ENCODE data around the gene KRTCAP2.
"Not testable (repeated sequence)": the region's sequence is repeated elsewhere in the genome, so short reads cannot be mapped to it uniquely, and the experiment has no call there.

KRTCAP2 gene

GRCh38 chr1:155172732-155173477 is at the start of gene KRTCAP2:
KRTCAP2 (minus strand) TSS chr1:155173304; CDS start chr1:155173224, 80 bp downstream.
- DNase-seq: peak; percentile 95 to 96

DNA sequence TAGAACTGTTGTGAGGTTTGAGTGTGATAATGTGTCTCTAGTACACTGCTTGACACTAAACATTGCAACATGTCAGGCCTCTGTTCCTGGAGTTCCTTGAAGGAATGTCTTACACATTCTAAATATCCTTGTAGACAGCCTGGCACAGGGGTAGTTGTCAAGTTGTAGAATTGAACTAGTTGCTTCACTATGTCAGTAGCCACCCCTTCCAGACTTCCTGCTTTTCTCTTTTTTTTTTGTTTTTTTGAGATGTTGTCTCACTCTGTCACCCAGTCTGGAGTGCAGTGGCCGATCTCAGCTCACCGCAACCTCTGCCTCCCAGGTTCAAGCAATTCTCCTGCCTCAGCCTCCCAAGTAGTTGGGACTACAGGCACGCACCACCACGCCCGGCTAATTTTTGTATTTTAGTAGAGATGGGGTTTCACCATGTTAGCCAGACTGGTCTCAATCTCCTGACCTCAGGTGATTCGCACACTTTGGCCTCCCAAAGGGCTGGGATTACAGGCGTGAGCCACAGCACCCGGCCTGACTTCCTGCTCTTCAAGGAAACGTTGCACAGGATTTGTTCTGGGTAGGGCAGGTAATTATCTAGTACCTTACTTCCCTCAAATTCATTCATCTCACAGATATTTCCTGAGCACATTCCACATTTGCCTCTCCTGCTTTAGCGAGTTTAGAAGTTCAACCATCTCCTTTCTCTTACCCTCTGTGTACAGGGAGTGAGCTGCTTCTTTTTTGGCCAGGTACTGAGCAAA is 47.3 kb upstream of the KRTCAP2 start:
- not testable (repeated sequence) for DNase-seq

DNA sequence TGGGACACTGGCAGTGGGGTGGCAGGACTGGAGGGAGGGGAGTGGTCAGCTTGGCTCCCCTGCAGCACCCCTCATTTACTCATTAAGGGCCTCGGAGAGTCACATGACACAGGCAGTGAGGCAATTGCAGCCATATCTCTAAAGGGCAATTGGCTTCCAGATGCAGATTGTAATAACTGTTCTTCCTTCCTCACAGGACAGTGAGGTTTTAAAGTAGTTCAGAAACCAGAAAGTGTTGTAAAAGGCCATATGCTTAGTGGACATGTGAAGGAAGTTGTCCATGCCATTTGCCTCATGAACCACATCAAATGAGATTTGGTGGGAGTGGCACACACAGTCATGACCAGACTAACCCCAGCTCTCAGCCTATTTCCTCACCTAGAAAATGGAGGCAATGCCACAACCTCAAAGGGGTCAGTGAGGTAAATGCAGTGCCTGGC is 46.5 kb upstream of the KRTCAP2 start:
- no peak for DNase-seq

DNA sequence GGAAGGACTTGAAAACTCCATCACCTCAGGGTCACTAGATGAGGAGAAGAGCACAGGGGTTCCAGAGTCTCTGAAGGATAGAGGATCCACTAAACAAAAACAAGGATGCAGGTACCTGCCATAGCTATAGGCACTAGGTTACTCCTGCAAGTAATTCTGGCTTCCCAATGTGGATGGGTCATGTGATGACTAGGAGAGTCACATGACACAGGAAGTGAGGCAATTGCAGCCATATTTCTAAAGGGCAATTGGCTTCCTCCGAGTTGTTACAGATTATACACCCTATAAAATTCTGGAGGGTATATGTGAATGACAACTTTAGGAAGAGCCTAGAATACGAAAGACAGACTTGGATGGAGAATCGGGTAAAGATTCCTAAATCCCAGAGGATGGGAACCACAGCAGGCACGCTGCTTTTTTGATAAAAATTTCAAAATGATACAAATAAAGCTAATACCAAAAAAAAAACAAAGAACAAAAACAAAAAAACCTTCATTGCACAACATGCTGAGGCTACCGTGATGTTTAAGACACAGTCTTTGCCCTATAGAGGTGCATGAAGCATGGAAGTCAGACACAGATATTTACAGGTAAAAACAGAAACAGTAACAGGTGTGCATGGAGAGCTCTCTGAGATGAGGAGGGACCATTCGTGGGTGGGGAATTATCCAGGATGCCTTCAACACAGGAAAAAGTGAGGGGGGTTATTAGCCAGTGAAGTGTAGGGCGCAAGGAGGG is 45.9 kb upstream of the KRTCAP2 start:
- DNase-seq: no peak

GRCh38 chr1:155214702-155215101 is 41.6 kb upstream of the KRTCAP2 start:
- DNase-seq: not testable (repeated sequence)

GRCh38 chr1:155212051-155212440 is 38.9 kb upstream of the KRTCAP2 start:
- DNase-seq: not testable (repeated sequence)

DNA sequence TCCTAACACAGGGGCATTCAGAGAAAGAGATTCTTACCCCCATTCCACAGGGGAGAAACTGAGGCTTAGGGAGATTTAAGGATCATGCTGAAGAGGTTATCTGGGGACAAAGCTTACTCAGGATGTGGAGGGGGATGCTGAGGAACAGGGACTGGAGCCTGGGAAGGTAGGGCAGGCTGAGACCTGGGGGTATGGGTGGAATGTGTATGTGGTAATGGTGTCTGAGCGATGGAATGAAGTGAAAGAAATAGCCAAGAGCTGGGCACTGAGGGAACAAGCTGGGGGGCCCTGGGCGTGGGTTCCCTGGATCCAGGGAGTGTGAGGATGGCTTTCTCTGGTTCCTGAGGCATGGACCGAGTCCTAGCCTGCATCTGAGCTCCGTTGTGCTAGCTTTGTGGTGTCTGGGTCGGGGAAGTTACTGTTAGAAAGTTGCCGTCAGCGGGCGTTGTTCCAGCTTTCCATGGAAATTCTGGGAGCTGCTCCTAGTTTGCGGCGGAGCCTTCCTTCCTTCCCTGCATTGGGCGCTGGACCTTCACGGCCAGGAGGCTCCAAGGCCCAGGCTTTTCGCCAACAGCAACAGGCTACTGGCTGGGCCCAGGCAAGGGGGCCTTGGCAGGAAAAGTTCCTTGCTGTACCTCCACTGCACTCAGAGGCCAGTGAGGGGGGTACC is 38.4 kb upstream of the KRTCAP2 start:
- DNase-seq: not testable (repeated sequence)

- DNase-seq: no peak
Observed at GRCh38 chr1:155210314-155211104, 37.4 kb upstream of the KRTCAP2 start.

DNA sequence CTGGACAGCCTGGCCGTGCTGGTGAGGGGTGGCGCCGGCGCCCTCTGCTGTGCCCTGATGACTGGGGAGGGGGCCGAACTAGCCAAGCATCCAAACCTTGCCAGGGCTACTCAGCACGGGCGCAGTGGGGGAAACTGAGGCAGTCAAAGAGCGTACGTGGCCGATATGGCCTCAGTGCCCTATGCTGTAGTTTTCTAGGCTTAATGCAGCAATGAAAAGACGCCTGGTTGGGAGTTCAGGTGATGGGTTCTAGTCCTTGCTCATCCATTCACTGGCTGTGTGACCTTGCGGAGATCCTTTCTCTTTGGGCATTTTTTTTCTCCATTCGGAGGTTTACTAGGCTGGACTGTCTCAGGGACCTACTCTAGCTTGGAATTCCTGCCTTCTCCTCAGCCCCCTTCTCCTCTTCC is 36.2 kb upstream of the KRTCAP2 start:
- no peak for DNase-seq

- peak; percentile 88 for DNase-seq
Observed at GRCh38 chr1:155208541-155209311, 35.6 kb upstream of the KRTCAP2 start, which contains the start of gene MTX1. MTX1 (plus strand) TSS chr1:155208695; CDS start chr1:155208805, 110 bp downstream.

GRCh38 chr1:155207806-155208540 is 34.9 kb upstream of the KRTCAP2 start, which contains the start of gene THBS3:
THBS3 (minus strand) TSS chr1:155207897; CDS start chr1:155207876, 21 bp downstream.
- no peak for DNase-seq

DNA sequence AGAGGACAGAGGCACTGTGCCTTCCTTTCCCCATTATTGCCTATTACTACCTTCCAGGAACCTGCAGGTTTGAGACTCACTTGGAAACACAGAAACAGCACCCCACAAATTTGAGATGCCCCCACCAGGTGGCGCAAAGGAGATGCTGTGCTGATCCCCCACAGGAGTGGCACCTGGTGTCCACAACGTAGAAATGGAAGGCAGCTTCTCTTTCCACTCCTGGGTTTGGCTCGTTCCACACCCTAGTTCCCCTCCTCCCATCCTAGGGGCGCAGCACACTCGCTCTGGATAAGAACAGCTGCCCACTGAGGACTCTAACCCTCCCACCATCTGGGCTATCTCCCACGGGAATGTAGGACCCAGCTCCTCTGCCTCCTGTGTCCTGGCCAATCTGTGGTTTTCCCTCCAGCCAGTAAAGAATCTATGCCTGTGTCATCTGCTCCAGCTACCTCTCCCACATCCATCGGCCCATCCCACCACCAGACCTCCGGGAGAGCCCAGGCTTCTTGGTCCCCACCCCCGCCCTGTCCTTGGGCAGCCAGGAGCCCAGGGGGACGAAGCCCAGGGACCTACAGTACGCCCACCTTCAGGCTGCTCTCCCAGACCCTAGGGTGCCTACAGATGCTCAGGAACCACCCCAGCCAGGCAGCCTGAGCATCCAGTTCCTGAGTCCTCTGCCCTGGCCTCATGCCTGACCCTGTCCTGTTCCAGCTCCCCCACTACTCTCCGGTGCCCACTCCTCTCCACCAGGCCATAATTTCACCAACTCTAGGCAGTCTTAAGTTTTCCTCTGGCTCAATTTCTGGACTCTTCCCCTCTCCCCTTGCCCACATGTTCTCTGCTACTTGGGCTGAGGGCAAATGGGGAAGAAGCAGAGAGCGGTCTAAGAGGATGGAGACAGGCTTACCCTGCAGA is 34.0 kb upstream of the KRTCAP2 start:
- peak; percentile 95 for DNase-seq

GRCh38 chr1:155205969-155206593 is 33.0 kb upstream of the KRTCAP2 start:
- DNase-seq: no peak

- no peak for DNase-seq
Observed at GRCh38 chr1:155205035-155205434, 31.9 kb upstream of the KRTCAP2 start.

- DNase-seq: no peak
Observed at GRCh38 chr1:155202731-155203515, 29.8 kb upstream of the KRTCAP2 start.

GRCh38 chr1:155202198-155202597 is 29.1 kb upstream of the KRTCAP2 start:
- no peak for DNase-seq

GRCh38 chr1:155200920-155201319 is 27.8 kb upstream of the KRTCAP2 start:
- DNase-seq: no peak

DNA sequence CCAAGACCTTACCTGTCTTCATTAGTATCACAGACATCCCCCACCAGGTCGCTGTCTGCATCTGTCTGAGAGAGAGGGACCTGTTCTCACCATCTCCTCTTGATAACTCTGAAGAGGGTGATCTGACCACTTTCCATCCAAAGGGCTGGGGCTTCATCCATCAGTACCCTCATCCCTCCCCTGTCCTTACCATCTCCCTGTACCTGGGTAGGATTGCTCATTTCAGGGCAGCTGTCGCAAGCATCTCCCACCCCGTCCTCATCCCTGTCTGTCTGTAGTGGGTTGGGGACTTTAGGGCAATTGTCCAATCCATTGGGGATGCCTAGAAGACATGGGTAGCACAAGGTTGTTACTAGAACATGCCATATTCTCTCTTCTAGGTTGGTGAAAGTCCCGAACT is 26.7 kb upstream of the KRTCAP2 start:
- no peak for DNase-seq
